IPS DF 4.7 (cell line): ENCODE measurements around the gene ZZZ3.
"Not testable (repeated sequence)": the region's sequence is repeated elsewhere in the genome, so short reads cannot be mapped to it uniquely, and the experiment has no call there.

Experiments used
- DNase-seq: peaks from one replicate; pipeline ENCODE4 v3.0.0-alpha.2; 2013; ENCODE audit warnings: low spot score; ENCODE audit errors: extremely low read depth

ZZZ3 gene

GRCh38 chr1:77682460-77683159 lies at the start of gene ZZZ3:
Gene ZZZ3 (minus strand): TSS chr1:77682658. CDS start chr1:77633354, 49,304 bp downstream.
- no peak for DNase-seq

GRCh38 chr1:77732090-77732489 lies 49.6 kb upstream of the ZZZ3 start:
- DNase-seq: no peak

- no peak for DNase-seq
These were observed 43.2 kb upstream of the ZZZ3 start for GRCh38 chr1:77725706-77726105.

GRCh38 chr1:77718181-77718580 lies 35.7 kb upstream of the ZZZ3 start:
- DNase-seq: no peak

GRCh38 chr1:77716065-77716464 lies 33.6 kb upstream of the ZZZ3 start:
- DNase-seq: no peak

- no peak for DNase-seq
These were observed 27.3 kb upstream of the ZZZ3 start for GRCh38 chr1:77709727-77710126.

- no peak for DNase-seq
These were observed 23.9 kb upstream of the ZZZ3 start for GRCh38 chr1:77706321-77706720.

GRCh38 chr1:77704736-77705135 lies 22.3 kb upstream of the ZZZ3 start:
- DNase-seq: no peak

- DNase-seq: not testable (repeated sequence)
These were observed 17.2 kb upstream of the ZZZ3 start for GRCh38 chr1:77699673-77700072.

- DNase-seq: no peak
These were observed 15.0 kb upstream of the ZZZ3 start for GRCh38 chr1:77697441-77697840.

GRCh38 chr1:77688939-77689338 lies 6.5 kb upstream of the ZZZ3 start:
- DNase-seq: no peak

- DNase-seq: no peak
These were observed 5.1 kb upstream of the ZZZ3 start for GRCh38 chr1:77687519-77687906.

- DNase-seq: no peak
These were observed 4.5 kb upstream of the ZZZ3 start for GRCh38 chr1:77686796-77687518.

- no peak for DNase-seq
These were observed 996 bp upstream of the ZZZ3 start for GRCh38 chr1:77683160-77684148.

GRCh38 chr1:77680173-77680572 lies 2.3 kb downstream of the ZZZ3 start:
- DNase-seq: no peak

GRCh38 chr1:77678660-77679610 lies 3.5 kb downstream of the ZZZ3 start:
- DNase-seq: no peak

- not testable (repeated sequence) for DNase-seq
These were observed 7.7 kb downstream of the ZZZ3 start for GRCh38 chr1:77674807-77675206.

- DNase-seq: no peak
These were observed 8.6 kb downstream of the ZZZ3 start for GRCh38 chr1:77673716-77674355.

- DNase-seq: no peak
These were observed 9.4 kb downstream of the ZZZ3 start for GRCh38 chr1:77673030-77673429.

GRCh38 chr1:77672374-77672773 lies 10.1 kb downstream of the ZZZ3 start:
- DNase-seq: no peak
